ENCODE data around the gene PUM1. TPM values are rescaled to one million over a fixed set of nuclear protein-coding genes. Genes with fewer than 3 reads are reported as not detected.
"Not testable (repeated sequence)": the region's sequence is repeated elsewhere in the genome, so short reads cannot be mapped to it uniquely, and the experiment has no call there.

PUM1 gene
- total RNA-seq, 2 donors from 2014 or later = 70.4 to 97.9 TPM

DNA sequence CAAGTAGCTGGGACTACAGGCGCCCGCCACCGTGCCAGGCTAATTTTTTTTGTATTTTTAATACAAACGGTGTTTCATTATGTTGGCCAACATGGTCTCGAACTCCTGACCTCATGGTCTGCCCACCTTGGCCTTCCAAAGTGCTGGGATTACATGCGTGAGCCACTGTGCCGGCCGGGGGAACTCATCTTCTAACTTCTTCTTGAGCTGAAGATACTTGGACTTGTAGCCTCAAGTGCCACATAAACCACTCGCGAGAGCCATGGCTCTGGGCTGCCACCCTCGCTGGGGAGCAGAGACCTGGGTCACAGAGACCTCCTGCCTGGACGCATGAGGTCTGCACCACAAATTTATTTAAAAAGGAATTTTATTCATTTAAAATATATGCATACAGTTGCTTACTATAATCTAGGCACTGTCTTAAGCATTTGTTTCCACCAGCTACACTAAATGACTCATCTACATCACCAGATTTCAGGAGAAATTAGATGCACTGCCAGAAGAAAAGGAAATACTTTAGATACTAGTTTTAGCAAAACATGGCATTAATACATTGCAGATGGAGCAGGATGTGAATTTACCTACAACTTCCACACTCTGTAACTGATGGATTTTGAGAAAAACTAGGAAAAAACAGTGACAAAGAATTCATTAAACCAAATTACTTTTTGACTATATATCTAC is 29.9 kb upstream of the PUM1 start:
- Histone ChIP-seq H3K4me1 (ENCODE audit: control insufficient read depth in 1 of 2, low read depth in 2 of 2) (no peaks in the 10 kb centered on the region), H3K36me3 (no peaks in the 10 kb centered on the region), H3K27ac (no peak overlapping the region), H3K9me3 (no peaks in the 10 kb centered on the region), H3K4me3 (no peak overlapping the region), H3K27me3 (replicated peaks; ENCODE audit: insufficient read depth) (no peaks in the 10 kb centered on the region)
- ATAC-seq (ENCODE audit: insufficient number of reproducible peaks, low FRiP score, low read depth) (no peak), DNase-seq (ENCODE audit: low spot score) (no peak)
- TF ChIP-seq, protein P1, sequence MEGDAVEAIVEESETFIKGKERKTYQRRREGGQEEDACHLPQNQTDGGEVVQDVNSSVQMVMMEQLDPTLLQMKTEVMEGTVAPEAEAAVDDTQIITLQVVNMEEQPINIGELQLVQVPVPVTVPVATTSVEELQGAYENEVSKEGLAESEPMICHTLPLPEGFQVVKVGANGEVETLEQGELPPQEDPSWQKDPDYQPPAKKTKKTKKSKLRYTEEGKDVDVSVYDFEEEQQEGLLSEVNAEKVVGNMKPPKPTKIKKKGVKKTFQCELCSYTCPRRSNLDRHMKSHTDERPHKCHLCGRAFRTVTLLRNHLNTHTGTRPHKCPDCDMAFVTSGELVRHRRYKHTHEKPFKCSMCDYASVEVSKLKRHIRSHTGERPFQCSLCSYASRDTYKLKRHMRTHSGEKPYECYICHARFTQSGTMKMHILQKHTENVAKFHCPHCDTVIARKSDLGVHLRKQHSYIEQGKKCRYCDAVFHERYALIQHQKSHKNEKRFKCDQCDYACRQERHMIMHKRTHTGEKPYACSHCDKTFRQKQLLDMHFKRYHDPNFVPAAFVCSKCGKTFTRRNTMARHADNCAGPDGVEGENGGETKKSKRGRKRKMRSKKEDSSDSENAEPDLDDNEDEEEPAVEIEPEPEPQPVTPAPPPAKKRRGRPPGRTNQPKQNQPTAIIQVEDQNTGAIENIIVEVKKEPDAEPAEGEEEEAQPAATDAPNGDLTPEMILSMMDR (IDR thresholded peaks at IDR 0.05) = no peak

DNA sequence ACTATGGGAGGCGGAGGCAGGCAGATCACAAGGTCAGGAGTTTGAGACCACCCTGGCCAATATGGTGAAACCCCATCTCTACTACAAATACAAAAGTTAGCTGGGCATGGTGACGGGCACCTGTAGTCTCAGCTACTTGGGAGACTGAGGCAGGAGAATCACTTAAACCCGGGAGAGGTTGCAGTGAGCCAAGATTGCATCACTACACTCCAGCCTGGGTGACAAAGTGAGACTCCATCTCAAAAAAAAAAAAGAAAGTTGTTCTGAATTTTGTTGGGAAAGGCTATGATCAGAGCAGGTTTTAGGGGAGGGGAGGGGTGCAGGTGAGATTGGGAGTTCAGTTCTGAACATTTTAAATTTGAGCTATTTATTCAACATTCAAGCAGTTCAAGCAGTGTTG is 22.6 kb upstream of the PUM1 start:
- DNase-seq (ENCODE audit: low spot score) = not testable (repeated sequence)

DNA sequence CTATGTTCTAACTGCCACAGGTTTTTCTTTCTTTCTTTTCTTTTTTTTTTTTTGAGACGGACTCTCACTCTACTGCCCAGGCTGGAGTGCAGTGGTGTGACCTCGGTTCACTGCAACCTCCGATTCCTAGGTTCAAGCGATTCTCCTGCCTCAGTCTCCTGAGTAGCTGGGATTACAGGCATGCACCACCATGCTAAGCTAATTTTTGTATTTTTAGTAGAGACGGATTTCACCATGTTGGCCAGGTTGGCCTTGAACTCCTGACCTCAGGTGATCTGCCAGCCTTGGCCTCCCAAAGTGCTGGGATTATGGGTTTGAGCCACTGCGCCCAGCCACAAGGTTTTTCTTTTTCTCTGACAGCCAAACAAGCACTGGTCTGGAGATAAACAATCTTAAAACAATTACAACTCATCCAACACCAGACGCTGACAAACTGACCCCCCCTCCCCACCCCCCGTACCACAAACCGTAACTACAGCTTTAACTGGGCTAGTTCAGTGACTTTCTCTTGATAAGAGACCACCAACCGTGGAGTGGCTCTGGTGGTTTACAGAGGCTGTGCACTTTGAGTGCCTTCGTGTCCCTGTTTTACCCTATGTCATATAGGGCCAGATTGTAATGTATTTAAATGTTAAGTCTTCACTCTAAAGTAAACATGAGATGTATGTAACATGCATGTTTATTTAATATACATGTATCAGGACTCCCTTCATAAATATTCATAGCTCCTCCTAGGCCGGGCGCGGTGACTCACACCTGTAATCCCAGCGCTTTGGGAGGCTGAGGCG is 19.5 kb upstream of the PUM1 start:
- no peak for ATAC-seq (ENCODE audit: insufficient number of reproducible peaks, low FRiP score, low read depth)
- DNase-seq (ENCODE audit: low spot score) = no peak

More for the DNA sequence above, 22.6 kb upstream of the PUM1 start:
- H3K27ac ChIP-seq; H3K27me3 ChIP-seq (replicated peaks; ENCODE audit: insufficient read depth); H3K36me3 ChIP-seq; H3K4me1 ChIP-seq (ENCODE audit: control insufficient read depth in 1 of 2, low read depth in 2 of 2); H3K4me3 ChIP-seq; ATAC-seq (ENCODE audit: insufficient number of reproducible peaks, low FRiP score, low read depth); H3K9me3 ChIP-seq: not testable (repeated sequence)

DNA sequence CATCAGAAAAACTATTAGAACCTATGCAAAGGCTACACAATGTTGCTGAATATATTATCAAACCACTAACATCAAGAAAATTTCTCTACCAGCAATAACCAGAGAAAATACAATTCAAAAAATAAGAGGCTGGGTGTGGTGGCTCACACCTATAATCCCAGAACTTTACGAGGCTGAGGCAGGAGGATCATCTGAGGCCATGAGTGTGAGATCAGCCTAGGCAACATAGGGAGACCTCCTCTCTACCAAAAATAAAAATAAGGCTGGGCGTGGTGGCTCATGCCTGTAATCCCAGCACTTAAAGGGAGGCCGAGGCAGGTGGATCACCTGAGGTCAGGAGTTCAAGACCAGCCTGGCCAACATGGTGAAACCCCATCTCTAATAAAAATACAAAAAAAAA is 16.9 kb upstream of the PUM1 start:
- DNase-seq (ENCODE audit: low spot score) (no peak), ATAC-seq (ENCODE audit: insufficient number of reproducible peaks, low FRiP score, low read depth) (no peak)

More for the DNA sequence above, 19.5 kb upstream of the PUM1 start:
- no peaks in the 10 kb centered on the region for H3K4me1 ChIP-seq (ENCODE audit: control insufficient read depth in 1 of 2, low read depth in 2 of 2)
- H3K36me3 ChIP-seq = no peaks in the 10 kb centered on the region
- H3K4me3 ChIP-seq = no peak overlapping the region
- no peaks in the 10 kb centered on the region for H3K9me3 ChIP-seq
- H3K27ac ChIP-seq = no peak overlapping the region
- H3K27me3 ChIP-seq (replicated peaks; ENCODE audit: insufficient read depth) = no peaks in the 10 kb centered on the region
- TF ChIP-seq, protein P1 (IDR thresholded peaks at IDR 0.05) = no peak

DNA sequence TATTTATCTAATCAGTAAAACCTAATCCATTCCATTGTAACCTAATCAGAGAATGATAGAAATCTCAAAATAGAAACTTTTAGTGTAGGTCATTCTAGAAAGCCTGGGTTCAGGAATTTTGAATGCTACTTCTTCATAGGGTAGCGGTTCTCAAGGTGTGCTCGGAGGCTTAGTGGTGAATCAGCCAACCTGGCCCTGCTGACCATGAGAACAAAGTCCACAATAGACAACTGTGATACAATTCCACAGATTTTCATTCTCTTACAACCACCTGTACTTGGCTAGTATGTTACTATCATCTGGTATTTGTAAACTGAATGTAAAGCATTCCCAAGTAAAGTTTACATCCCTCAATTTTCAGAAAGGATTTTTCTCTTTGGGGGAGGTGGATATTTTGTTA is 7.5 kb upstream of the PUM1 start:
- DNase-seq (ENCODE audit: low spot score) = no peak
- H3K27ac ChIP-seq = no peak overlapping the region
- TF ChIP-seq, protein P1 (IDR thresholded peaks at IDR 0.05) = no peak
- H3K4me3 ChIP-seq = no peak overlapping the region
- no peaks in the 10 kb centered on the region for H3K9me3 ChIP-seq
- H3K36me3 ChIP-seq = no peaks in the 10 kb centered on the region
- ATAC-seq (ENCODE audit: insufficient number of reproducible peaks, low FRiP score, low read depth) = no peak
- no peaks in the 10 kb centered on the region for H3K4me1 ChIP-seq (ENCODE audit: control insufficient read depth in 1 of 2, low read depth in 2 of 2)
- no peaks in the 10 kb centered on the region for H3K27me3 ChIP-seq (replicated peaks; ENCODE audit: insufficient read depth)

More for the DNA sequence above, 16.9 kb upstream of the PUM1 start:
- no peaks in the 10 kb centered on the region for H3K36me3 ChIP-seq
- no peak overlapping the region for H3K4me3 ChIP-seq
- H3K4me1 ChIP-seq (ENCODE audit: control insufficient read depth in 1 of 2, low read depth in 2 of 2) = no peaks in the 10 kb centered on the region
- no peak overlapping the region for H3K27ac ChIP-seq
- H3K27me3 ChIP-seq (replicated peaks; ENCODE audit: insufficient read depth) = no peaks in the 10 kb centered on the region
- TF ChIP-seq, protein P1 (IDR thresholded peaks at IDR 0.05) = no peak
- H3K9me3 ChIP-seq = no peaks in the 10 kb centered on the region
